A549 (cell line): Measurements from ENCODE around the gene RNF175.

ENCODE experiments used
- BHLHE40 ChIP-seq: IDR thresholded peaks from 2 replicates; pipeline ENCODE4 v1.6.1; 2012; ENCODE audit warnings: low read depth, low read length, inconsistent platforms
- EP300 ChIP-seq, 2 experiments: fragments of >200 bp; sonication (Bioruptor Twin); formaldehyde crosslinking; IDR thresholded peaks; 2 replicates in 1 of 2; 3 replicates in 1 of 2; pipeline ENCODE4 v1.6.1; 2016 to 2017
- FOSB ChIP-seq: fragments of 250-450 bp; sonication (Bioruptor Pico); IDR thresholded peaks from 2 replicates; pipeline ENCODE4 v1.5.0; 2020; ENCODE audit warnings: mild to moderate bottlenecking, moderate library complexity
- MAFK ChIP-seq: fragments of 450-650 bp; IDR thresholded peaks from 2 replicates; pipeline ENCODE4 v1.6.1; 2014; ENCODE audit not compliant: partially characterized antibody
- POLR2A ChIP-seq: IDR thresholded peaks from 2 replicates; pipeline ENCODE4 v1.6.1; 2012; ENCODE audit warnings: mild to moderate bottlenecking, low read length
- TF ChIP-seq, protein P1 (sequence below): fragments of 450-650 bp; IDR thresholded peaks from 2 replicates; pipeline ENCODE4 v1.6.1; 2014; ENCODE audit warnings: antibody characterized with exemption
- TF ChIP-seq, protein P2 (sequence below): fragments of >200 bp; sonication (Bioruptor Twin); formaldehyde crosslinking; IDR thresholded peaks from 3 replicates; pipeline ENCODE4 v1.5.1; 2016
- TF ChIP-seq, protein P3 (sequence below): fragments of 200-600 bp; sonication (generic); IDR thresholded peaks from 2 replicates; pipeline ENCODE4 v1.6.1; 2016; ENCODE audit warnings: antibody characterized with exemption, mild to moderate bottlenecking, moderate library complexity

DNA sequence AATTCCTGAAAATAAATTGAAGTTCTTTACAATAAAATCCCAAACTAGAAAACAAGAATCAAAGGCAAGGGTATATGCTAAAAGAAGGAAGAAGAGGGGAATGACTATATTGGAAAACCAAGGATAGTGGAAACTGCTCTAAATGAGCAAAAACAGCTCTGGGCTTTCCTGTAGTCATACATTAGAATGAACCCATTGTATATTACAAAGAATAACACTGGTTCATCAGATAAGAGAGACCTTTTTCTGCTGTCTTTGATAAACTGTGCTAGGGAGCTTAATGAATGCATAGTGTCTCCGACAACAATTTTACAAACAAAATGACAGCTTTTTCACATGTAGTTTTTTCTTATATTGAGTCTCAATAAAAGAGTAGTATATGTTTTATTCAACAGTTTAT lies 49.1 kb downstream of the RNF175 start:
- TF ChIP-seq FOSB (CRISPR knock-in tag) (no peak), MAFK (no peak), POLR2A (no peak), BHLHE40 (no peak), EP300 (IDR thresholded peaks at IDR 0.05) (no peak)
- TF ChIP-seq, protein P1, sequence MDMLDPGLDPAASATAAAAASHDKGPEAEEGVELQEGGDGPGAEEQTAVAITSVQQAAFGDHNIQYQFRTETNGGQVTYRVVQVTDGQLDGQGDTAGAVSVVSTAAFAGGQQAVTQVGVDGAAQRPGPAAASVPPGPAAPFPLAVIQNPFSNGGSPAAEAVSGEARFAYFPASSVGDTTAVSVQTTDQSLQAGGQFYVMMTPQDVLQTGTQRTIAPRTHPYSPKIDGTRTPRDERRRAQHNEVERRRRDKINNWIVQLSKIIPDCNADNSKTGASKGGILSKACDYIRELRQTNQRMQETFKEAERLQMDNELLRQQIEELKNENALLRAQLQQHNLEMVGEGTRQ = no peak
- TF ChIP-seq, protein P2, sequence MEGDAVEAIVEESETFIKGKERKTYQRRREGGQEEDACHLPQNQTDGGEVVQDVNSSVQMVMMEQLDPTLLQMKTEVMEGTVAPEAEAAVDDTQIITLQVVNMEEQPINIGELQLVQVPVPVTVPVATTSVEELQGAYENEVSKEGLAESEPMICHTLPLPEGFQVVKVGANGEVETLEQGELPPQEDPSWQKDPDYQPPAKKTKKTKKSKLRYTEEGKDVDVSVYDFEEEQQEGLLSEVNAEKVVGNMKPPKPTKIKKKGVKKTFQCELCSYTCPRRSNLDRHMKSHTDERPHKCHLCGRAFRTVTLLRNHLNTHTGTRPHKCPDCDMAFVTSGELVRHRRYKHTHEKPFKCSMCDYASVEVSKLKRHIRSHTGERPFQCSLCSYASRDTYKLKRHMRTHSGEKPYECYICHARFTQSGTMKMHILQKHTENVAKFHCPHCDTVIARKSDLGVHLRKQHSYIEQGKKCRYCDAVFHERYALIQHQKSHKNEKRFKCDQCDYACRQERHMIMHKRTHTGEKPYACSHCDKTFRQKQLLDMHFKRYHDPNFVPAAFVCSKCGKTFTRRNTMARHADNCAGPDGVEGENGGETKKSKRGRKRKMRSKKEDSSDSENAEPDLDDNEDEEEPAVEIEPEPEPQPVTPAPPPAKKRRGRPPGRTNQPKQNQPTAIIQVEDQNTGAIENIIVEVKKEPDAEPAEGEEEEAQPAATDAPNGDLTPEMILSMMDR = no peak
- TF ChIP-seq, protein P3, sequence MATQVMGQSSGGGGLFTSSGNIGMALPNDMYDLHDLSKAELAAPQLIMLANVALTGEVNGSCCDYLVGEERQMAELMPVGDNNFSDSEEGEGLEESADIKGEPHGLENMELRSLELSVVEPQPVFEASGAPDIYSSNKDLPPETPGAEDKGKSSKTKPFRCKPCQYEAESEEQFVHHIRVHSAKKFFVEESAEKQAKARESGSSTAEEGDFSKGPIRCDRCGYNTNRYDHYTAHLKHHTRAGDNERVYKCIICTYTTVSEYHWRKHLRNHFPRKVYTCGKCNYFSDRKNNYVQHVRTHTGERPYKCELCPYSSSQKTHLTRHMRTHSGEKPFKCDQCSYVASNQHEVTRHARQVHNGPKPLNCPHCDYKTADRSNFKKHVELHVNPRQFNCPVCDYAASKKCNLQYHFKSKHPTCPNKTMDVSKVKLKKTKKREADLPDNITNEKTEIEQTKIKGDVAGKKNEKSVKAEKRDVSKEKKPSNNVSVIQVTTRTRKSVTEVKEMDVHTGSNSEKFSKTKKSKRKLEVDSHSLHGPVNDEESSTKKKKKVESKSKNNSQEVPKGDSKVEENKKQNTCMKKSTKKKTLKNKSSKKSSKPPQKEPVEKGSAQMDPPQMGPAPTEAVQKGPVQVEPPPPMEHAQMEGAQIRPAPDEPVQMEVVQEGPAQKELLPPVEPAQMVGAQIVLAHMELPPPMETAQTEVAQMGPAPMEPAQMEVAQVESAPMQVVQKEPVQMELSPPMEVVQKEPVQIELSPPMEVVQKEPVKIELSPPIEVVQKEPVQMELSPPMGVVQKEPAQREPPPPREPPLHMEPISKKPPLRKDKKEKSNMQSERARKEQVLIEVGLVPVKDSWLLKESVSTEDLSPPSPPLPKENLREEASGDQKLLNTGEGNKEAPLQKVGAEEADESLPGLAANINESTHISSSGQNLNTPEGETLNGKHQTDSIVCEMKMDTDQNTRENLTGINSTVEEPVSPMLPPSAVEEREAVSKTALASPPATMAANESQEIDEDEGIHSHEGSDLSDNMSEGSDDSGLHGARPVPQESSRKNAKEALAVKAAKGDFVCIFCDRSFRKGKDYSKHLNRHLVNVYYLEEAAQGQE = no peak
